Retina (tissue), 1 donor: ENCODE results near the gene SOD1.

Source experiments
- DNase-seq: peaks from one replicate; pipeline ENCODE4 v3.0.0-alpha.2; 2016

Gene SOD1

DNA sequence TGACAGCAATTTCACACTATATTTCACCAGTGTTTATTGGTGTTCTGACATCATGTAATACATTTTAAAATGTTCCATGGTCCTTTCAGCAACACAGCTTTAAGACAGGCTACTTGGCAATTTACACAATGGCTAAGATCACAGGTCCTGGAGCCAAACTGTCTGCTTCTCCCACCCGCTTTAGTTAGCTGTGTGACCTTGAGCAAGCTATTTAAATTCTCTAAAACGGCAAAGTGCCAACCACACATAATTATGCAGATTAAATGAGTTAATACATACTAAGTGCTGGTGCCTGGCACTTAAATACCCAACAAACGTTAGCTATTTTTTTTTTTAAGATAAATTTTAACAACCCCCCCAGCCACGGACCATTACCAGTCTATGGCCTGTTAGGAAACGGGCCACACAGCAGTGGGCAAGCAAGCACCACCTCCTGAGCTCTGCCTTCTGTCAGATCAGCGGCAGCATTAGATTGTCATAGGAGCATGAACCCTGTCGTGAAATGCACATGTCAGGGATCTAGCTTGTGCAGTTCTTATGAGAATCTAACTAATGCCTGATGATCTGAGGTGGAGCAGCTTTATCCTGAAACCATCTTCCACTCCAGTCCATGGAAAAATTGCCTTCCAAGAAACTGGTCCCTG, 26.9 kb downstream of the SOD1 start:
- no peak for DNase-seq

DNA sequence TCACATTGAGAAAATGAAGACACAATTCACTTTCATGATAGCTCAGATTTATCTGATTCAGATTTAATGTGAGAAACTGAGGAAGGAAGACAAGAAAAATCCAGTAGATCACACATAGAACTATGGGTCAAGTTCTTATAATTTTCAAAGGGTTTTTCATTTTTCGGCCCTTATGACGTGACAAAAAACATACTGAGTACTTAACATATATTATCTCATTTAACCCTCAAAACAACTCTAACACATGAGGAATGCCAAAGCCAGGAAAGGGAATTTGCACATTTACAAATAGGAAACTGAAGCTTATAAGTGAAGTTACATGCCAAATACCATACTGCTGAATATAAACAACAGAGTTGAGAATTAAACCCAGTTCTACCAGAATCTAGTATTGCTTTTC, 27.6 kb downstream of the SOD1 start:
- no peak for DNase-seq

DNA sequence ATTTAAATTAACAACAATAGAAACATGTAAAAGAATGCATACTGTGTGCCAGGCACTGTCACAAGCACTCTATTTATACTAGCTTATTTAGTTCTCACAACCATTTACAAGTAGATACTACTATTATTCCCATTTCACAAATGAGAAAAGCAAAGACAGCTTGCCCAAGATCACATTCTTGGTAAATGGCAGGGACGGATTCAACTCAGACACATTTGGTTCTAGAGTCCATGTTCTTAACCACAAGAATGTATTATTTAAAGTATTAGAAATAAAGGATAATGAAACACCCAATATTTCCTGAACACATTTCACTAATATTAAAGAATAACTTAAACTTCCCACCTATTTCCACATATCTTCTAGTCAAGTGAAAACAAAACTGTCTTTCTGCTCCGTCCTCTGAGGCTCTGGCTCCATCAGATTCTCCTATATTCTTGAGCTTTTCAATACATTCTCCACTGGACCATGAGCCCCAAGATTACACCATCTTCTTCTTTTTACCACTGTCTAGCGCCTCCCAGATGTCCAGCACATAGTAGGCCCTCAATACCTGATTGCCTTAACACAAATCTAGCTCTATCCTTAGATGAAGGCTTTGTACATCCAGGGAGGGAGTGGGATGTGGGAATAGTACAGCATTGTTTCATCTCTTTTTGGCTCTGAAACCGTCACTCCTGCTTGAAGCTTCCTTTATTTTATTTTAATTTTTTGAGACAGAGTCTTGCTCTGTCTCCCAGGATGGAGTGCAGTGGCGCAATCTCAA, 29.3 kb downstream of the SOD1 start:
- no peak for DNase-seq

DNA sequence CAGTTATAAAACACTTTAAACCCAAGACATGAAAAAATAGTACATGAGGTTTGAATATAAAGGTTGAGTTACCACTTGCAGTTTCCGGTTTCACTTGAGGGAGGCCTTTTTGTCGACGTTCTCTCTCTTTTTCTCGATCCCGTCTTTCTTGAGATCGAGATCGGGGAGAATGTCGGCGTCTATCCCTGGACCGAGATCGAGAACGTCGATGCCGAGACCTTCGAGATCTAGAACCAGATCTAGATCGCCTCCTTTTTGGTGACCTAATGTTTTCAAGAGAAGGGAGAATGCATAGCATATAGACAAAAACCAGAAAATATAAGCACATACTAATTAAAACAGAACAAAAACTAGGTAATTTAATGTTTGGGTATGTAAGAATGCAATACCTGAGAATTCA, 33.7 kb downstream of the SOD1 start:
- DNase-seq: no peak

DNA sequence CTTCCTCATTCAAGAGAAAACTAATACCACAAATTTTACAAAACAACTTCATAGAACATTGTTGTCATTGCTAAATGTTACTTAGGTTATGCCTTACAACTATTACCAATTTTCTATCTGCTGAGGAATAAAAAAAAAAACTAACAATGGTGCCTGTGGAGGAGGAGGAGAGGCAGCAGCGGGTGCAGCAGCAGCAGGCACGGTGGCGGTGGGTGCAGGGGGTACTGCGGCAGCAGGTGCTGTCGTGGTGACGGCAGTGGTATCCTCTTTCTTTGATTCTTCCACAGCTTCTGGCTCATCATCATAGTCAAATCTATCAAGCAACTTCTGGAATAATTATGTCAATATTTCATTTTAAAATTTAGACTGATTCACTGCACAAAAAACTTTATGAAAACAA, 36.9 kb downstream of the SOD1 start:
- DNase-seq: no peak

DNA sequence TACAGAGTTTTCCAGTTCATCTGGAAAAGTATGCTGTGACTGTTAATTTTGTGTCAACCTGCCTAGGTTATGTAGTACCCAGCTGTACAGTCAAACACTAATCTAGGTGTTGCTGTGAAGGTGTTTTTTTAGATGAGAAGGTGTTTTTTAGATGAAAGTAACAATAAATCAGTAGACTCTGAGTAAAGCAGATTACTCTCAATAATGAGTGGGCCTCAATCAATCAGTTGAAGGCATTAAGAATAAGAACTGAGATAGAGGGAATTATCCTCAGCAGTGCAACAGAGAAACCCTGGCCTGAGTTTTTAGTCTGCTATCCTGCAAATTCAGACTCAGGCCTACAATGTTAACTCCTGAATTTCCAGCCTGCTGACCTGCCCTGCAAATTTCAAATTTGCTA, 39.0 kb downstream of the SOD1 start:
- DNase-seq: no peak

DNA sequence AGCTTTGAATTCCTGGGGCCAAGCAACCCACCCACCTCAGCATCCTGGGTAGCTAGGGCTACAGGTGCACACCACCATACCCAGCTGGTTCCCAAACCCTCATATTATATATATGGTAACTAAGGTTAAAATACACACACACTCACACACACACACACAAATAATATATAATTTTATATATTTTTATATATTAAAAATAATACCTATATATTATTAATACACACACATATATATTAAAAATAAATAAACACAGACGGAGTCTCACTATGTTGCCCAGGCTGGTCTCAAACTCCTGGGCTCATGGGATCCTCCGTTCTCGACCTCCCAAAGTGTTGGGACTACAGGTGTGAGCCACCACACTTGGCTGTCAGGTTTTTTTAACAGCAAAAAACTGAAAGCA, 40.5 kb downstream of the SOD1 start:
- DNase-seq: no peak

DNA sequence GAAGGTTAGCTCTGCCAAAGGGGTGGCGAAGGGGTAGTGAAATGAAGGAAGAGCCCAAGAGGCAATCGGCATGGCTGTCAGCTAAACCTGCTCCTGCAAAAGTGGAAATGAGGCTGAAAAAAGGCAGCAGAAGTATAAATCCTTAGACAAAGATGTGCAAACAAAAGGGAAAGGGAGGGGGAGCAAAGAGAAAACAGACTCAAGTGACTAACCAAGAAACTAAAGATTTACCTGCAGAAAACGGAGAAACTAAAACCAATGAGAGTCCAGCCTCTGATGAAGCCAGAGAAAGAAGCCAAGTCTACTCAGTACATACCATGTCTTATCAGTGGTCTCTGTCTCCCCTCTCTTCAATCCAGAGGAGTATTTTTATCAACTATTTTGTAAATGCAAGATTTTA, 47.1 kb downstream of the SOD1 start:
- DNase-seq: no peak

DNA sequence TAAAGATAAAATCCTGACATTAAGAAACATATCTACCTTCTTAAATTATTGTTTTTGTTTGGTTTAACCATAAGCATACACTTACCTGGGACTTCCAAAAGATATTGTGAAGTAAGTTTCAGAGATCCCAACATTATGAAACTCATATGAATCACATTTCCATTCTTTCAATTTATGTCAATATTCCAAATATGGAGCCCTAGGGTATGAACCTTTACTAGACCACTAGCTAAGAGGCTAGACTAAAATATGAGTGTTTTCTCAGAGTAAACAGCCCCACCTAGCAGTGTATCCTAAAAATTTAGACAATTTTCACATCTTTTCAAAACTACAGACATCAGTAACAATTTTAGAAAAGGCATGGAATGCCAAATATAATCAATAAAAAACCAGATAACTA, 48.0 kb downstream of the SOD1 start:
- DNase-seq: no peak

DNA sequence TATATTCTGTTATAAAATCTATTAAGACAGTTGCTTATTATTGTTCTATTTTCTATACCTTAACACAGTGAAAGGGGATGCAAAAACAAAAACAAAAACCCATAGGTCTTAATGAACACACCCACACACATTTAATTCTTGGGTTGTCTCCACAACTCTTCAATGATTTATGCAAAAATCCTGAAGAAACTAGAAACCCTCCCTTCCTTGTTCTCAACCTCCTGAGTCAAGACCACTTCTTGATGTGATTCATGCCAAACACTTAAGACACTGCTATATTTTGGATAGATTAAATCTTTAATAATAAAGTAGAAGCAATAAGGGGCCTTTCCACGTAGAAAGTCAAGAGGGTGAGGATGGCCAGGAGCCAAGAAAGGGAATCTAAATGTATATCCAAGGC, 49.0 kb downstream of the SOD1 start:
- DNase-seq: no peak

DNA sequence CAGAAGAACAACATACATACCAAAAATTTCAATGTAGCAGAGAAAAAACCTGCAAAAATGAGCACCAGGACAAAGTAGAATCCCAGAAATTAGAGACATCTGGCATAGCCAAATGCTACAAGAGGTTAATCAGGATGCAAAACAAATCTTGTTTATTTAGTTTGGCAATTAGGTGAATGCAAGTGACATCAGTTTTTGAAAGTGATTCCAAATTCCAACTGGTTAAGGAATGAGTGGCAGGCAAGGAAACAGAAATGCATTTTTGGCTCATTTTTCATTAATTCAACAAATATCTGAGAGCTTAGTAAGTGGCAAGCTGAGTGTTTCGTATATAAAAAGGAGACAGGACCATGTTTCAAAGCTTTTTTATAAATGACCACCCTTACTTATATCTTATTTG, 51.1 kb downstream of the SOD1 start:
- DNase-seq: no peak

DNA sequence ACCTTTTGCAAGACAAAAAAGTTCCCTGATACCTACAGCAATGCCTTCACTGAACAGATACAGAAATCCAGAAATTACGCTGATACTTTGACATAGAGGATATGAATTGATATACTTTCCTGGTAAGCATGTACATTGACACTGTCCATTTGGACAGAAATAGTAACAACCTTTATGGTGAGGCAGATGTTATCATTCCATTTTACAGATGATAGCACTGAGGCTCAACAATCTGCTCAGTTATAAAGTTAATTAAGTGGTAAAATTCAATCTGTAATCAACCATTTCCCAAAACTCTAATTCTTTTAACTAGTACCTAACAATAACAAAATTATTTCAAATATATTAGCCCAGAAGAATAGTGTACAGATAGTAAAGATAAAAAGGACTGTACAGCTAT, 51.8 kb downstream of the SOD1 start:
- no peak for DNase-seq

DNA sequence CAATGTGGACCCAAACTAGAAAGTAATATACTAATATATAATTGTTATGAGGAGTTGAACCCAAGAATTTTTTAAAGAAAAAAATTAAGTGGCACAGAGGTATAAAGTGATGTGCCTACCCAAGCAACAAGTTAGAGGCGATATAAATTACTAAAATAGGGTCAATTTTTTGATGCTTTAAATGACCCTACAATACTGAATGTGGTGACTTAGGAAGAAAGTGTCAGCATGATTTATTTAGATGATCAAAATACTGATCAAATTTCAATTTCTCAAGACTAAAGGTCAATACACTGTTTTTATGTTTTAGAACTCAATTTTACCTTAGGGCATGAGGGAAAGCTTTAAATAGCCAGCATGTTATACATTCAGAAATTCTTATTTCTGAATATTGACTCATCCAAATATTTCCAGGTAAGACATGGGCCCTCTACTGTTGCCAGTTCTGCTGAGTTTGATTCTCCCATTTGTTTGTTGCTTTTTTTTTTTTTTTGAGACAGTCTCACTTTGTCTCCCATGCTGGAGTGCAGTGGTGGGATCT, 52.3 kb downstream of the SOD1 start:
- DNase-seq: no peak

DNA sequence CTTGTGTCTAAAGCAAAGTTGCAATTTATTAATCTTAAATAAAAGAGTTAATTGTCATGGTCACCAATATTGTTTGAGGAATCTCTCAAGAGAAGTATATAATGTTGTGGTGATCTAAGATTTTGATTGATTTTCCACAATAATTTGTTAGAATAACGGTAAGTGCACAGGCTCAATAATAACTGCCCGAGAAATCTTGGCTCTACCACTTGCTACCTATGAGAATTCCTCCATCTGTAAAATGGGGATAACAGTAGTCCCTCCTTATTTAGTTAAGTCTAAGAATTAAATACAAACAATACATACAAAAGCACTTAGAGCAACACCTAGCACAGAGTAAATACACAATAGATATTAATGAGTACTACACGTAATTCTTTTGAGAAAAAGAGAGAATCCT, 53.6 kb downstream of the SOD1 start:
- no peak for DNase-seq

DNA sequence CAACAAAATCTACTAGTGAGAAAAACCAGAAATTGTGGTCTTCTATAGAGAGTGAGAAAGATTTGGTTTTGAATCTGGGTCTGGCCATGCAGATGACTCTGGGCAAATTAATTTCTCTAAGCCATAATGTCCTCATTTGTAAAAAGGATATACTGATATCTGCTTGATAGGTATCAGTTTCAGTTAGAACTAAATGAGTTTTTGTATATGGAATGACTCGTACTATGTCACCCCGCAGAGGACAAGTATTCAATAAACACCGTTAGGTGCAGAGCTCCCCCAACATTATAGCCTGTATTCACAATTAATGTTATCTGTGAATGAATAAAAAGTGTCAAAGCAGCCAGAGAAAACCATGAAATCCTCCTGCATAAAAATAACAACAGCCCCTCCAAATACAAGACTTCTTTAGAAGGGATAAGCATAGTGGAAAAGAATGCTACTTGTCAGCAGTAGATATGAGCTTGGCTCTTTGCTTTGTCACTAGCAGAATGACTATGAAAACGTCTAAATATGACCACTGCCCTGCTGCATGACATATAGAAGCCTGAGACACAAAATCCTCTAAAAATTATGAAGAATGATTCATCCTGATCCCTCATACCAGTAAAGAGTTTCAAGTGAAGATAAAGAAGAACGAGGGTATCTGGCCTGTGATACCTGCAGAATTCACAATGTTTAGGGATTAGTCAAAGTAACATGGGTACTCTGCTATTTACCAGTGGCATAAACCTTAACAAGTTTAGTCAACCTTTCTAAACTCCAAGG, 54.7 kb downstream of the SOD1 start:
- DNase-seq: no peak

DNA sequence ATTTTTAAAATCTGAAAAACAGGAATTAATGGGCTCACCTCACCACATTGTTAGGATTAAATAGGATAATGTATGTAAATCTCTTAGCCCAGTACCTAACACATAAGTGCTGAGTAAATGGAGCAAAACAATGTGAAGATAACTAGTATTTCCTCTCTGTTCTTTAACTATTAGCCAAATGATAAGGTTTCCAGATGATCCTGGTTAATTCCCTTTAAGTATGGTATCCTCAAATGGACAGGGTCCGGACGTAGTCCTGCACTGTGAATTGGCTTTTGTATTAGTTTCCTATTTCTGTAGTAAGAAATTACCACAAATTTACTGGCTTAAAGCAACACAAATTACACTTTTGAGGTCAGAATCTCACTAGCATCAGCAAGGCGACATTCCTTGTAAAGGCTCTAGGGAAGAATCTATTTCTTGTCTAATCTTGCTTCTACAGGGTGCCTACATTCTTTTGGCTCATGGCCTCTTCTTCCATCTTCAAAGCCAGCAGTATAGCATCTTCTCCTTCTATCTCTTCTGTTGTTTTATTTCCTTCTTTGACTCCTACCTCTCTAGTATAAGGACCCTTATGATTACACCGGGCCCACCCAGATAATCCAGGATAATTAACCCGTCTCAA, 55.4 kb downstream of the SOD1 start:
- DNase-seq: no peak

DNA sequence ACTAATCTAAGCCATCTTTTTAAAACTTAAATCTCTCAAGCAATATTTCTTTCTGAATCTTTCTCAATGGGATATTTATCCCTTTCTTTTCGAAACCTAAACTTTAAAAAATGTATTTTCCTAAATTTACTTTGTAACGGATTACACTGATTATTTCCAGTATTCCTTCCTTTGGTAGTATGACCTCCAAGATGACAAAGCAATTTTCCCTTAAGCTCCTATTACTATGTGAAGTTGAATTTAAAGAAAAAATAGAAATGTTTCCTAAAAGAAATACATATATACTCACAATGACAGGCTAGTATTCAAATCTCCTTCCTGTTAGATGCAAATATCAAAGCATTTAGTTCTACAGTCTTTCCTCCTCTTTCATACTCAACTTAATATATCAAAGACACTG, 56.6 kb downstream of the SOD1 start:
- DNase-seq: no peak
